HG03159 (cell line): ENCODE data around the gene WDR86.

ENCODE experiments used
- ATAC-seq: cut with Tn5 transposase; IDR thresholded peaks from one replicate; pipeline ENCODE4 v1.9.1; 2021; ENCODE audit warnings: mild to moderate bottlenecking, moderate library complexity; ENCODE audit not compliant: unreplicated experiment

Gene WDR86, protein sequence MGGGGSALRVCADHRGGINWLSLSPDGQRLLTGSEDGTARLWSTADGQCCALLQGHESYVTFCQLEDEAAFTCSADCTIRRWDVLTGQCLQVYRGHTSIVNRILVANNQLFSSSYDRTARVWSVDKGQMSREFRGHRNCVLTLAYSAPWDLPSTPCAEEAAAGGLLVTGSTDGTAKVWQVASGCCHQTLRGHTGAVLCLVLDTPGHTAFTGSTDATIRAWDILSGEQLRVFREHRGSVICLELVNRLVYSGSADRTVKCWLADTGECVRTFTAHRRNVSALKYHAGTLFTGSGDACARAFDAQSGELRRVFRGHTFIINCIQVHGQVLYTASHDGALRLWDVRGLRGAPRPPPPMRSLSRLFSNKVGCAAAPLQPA

DNA sequence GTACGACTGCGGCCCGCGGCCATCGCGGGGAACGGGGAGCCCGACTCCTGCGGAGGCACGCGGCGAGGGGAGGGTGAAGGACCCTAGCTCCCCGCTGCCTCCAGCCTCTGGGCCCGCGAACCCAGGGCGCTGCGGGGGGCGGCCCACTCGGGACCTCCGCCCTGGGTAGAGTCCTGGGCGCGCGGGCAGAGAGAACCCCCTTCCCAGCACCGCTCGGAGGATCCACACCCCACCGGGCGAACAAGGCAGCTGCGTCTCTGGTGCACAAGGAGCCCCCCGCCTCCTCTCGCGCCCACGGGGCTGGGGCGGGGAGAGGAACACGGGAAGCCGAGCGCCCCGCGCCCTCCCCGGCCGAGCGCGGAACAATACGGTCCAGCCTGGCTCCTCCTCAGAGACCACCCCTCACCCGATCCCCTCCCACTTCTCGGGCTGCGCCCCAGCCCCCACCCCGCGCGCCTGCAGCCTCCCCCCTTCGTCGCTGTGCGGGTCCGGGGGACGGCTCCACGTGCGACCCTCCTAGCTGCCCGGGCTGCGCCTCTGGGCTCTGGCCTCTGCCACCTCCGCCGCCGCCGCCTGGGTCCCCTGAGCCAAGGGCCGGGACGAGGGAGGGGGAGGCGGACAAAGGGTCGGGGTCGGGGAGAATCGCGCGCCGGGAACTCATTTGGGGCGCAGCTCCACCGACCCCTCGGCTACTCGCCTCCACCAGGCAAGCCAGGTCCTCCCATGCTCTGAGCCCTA is at the start of gene WDR86:
Gene WDR86 (minus strand): TSS at position 372 of the 738 bp plus-strand sequence. CDS start 449 bp downstream, outside the sequence.
- ATAC-seq, result no peak

DNA sequence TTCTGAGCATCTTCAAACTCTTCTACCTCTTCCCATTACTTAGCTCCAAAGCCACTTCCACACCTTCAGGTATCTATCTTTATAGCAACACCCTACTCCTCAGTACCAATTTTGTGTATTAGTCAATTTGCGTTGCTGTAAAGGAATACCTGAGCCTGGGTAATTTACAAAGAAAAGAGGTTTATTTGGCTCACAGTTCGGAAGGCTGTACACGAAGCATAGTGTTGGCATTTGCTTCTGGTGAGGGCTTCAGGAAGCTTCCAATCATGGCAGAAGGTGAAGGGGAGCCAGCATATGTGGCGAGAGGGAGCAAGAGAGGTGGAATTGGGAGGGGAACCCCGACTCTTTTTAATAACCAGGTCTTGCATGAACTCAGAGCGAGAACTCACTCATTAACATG is 47.7 kb upstream of the WDR86 start:
- no peak for ATAC-seq

DNA sequence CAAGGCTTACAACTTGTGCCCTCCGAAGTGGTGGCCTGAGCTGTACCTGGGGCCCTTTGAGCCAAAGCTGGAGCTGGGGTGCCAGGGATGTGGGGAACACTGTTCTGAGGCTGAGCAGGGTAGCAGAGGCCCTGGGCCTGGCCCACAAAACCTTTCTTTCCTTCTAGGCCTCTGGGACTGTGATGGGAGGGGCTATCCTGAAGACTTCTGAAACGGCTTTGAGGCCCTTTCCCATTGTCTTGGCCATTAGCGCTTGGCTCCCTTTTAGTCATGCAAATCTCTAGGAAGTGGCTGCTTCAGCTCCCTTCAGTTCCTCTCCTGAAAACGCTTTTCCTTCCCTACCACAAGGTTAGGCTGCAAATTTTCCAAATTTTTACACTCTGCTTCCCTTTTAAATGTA is 46.9 kb upstream of the WDR86 start:
- ATAC-seq, result no peak

DNA sequence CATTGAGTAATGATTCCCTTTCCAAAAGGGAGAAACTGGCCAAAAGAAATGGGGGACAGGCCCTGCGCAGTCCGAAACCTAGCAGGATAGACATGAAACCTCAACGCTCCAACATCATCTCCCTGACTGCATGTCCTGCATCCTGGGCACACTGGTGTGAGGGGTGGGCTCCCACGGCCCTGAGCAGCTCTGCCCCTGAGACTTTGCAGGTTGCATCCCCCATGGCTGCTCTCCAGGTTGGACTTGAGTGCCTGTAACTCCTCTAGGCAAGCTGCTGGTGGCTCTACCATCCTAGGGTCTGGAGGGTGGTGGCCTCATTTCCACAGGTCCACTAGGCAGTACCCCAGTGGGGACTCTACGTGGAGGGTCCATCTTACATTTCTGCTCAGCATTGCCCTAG is 46.4 kb upstream of the WDR86 start:
- no peak for ATAC-seq

DNA sequence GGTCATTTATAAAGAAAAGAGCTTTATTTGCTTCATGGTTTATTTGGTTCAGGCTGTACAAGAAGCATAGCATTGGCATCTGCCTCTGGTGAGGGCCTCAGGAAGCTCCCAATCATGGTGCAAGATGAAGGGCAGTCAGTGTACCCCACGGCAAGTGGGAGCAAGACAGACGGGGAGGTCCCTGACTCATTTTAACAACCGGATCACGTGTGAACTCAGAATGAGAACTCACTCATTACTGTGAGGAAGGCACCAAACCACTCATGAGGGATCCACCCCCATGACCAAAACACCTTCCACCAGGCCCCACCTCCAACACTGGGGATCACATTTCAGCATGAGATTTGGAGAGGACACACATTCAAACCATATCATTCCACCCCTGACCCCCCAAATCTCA is 45.9 kb upstream of the WDR86 start:
- ATAC-seq, result no peak

DNA sequence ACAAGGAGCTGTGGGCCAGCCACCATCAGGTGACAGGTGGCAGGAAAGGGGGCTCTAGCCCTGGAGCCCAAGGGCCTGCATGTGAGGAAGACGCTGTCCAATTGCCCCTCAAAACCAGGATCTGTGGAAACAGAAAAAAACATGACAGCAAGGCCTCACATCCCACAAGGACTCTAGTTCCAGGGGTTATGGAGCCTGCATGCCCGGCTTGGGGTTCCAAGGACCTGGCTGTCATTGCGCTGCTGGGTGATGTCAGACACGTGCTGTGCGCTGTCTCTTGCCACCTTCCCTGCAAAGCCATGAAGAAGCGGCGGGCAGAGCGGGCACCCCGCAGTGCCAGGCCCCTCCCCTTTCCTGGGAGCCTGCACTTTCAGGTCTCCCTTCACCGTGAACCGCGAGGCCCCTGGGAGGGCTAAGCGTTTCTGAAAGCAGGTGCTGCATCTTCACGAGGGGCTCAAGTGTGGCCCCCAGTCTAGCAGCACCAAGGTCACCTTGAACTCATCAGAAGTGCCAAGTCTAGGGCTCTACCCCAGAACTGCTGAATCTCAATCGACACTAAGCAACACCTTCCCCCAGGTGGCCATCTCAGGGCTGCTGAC is 45.2 kb upstream of the WDR86 start:
- ATAC-seq, result no peak

DNA sequence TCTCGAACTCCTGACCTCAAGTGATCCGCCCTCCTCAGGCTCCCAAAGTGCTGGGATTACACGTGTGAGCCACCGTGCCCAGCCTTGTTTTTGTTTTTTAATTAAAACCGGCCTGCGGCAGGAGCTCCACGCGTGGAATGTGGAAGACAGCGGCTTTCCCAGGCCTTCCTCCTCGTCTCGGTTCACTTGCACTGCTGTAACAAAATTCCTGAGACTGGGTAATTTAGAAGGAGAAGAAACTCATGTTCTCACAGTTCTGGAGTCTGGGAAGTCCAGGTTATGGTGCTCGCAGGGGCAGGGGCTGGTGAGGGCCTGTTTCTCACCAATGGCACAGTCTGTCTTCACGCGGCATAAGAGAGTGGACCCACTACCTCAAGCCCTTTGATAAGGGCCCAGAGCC is 44.5 kb upstream of the WDR86 start:
- ATAC-seq, result no peak

DNA sequence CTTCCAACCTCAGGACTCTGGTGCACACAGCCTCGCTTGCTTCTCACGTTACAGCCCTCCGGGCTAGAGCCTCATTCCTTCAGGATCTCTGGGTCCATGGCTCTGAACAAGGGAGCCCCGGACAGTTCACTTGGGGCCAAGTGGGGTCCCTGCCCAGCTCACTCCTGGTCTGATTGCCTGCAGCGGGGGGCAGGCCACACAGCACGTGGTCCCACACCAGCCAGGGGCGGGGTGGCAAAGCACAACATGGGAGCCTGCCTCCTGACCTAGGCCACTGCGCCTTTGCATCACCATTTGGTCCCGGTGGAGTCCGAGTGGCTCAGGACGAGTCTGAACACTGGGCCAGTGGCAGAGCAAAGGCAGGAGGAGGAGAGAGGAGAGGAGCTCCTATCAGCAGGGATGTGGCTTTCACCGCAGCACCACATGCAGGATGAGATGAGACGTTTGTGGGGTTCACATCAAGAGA is 43.5 kb upstream of the WDR86 start:
- ATAC-seq, result no peak

DNA sequence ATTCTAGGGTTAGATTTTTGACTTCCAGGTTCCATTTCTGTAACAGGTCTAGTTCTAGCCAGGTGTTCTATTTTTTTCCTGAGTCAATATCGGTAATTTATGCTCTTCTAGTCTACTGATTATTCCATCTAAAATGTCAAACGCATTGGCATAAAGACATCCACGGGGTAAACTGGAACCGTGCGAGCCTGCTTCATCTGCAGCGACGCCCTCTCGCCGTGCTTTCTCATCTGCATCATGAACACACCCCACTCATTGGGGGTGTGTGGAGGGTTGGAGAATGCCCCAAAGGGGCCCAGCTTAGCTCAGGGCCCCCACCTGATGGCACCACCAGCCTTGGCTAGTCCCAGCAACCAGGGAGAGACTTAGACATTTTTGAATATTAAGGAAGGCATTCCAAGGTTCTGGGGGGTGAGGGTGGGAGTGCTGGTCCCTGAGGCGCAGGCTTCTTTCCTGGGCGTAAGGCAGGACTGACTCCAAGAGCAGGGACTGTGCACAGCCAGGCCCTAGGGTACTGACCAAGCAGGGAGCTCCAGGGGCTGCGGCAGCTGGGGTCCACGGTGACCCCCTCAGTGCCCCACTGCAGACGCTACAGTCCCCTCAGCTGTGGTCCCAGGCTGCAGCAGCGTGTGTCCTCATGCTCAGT is 43.0 kb upstream of the WDR86 start:
- ATAC-seq, result no peak

DNA sequence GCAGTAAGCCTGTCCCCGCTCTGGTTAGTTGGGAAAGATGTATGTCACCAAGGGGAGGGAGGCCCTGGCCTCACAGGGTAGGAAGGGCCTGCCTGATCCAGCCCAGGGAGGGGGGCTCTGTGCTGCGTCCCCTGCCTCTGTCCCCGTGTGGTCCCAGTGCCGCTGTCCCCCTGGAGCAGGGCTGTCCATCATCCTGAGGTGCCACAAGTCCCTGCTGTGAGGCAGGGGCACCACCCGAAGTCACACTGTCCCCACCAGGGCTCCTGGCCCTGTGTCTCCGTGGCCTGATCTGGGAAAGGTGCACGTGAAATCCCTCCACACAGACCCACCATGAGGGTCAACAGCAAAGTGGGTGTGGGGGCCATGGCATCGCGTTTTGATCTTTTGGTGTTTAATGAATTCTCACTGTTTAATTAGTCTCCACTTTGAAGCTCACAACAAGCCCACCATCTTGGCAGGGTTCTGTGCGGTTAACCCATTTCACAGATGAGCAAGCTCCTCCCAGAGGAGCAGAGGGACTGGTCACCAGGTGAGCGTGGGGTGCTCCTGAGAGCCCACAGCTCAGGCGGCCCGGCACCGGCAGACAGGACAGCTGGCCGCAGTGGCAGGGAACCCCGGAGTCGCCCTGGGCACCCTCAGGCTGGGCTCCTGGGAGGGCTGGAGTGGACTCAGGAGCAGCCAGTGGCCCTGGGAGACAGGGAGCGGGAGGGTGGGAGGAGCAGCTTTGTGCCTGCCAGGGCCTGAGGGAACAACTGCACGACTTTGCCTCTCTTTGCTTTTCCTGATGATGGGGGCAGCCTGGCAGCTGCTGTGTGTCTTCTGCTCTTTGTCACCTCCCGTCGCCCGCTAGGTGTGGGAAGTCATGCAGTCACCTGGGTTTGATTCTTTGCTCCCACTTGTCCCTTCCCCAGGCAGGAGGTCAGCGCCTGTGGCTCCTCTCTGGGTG is 42.1 kb upstream of the WDR86 start:
- no peak for ATAC-seq

DNA sequence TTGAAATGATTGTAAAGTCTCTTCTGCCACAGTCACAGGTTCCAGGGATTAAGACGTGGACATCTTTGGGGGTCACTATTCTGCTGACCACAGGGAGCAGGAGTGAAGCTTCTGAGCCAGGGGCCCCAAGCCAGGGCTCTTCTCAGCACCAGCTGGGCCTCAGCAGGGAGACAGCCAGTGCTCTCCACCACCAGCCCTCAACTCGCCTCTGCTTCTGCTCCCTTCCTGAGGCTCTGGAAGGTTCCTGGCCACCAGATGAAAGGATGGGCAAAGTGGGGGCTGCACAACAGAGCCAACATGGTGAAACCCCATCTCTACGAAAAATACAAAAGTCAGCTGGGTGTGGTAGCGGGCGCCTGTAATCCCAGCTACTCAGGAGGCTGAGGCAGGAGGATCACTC is 41.3 kb upstream of the WDR86 start:
- no peak for ATAC-seq

DNA sequence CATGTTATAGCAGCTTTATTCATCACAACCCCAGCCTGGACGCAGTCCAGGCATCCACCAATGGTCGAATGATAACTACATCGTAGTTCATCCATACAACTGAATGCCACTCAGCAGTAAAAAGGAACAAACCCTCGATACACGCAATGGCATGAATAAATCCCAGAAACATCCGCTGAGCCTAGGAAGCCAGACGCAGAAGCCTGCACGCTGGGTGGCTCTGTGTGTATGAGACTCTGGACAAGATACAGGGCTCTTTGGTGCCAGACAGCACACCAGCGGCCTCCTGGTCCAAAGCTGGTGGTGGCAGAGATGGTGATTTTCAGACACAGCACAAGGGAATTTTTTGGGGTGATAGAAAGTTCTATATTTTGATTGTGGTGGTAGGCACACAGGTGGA is 40.2 kb upstream of the WDR86 start:
- no peak for ATAC-seq

DNA sequence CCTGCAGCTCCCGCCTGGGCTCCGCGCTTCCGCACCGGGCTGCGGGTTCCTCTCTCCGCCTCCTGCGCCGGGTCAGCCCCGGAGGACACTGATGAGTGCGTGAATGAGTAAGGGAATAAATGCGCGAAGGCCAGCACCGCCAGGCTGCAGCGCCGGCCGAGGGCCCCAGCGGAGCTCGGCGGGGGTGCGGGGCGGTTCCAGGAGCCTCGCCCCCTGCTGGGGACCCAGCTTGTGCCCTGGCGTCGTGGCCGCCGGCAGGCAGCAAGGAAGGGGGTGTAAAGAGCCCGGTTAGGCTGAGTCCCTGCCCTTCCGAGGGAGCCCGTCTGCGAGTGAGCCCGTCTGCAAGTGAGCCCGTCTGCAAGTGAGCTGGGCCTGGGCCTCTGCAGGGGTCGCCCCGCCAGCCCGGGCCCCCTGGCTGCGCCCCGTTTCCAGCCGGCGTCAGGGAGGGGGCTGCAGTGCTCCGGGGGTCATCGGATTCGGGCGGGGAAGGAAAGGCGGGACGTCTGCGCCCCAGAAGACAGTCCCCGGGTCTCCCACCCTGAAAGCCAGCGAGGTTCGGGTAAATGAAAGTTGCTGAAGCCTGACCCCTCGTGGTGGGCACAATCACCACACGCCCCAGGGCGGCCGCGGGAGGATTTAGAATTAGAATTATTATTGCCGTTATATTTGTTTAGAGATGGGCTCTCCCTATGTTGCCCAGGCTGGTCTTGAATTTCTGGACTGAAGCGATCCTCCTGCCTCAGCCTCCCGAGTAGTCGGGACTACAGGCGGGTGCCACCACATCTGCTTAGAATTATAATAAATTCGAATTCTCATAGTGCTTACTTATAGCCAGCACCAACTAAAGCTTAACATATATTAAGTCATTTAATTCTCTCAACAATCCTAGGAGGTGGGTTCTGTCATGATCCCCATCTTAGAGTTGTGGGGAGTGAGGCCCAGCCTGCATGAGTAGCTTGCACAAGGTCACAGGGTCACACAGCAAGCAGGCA is 38.7 kb upstream of the WDR86 start:
- ATAC-seq, result peak; percentile 70

DNA sequence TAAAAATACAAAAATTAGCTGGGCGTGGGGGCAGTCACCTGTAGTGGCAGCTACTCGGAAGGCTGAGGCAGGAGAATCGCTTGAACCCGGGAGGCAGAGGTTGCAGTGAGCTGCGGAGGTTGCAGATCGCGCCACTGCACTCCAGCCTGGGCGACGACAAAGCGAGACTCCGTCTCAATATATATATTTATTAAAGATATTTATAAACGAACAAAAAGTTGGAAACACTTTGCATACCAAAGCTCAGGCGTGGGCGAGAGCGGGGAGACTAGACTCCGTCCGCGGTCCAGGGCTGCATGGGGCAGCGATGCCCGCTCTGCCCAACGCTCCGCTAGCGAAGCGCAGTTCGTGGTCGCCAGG is 38.0 kb upstream of the WDR86 start:
- ATAC-seq, result no peak

DNA sequence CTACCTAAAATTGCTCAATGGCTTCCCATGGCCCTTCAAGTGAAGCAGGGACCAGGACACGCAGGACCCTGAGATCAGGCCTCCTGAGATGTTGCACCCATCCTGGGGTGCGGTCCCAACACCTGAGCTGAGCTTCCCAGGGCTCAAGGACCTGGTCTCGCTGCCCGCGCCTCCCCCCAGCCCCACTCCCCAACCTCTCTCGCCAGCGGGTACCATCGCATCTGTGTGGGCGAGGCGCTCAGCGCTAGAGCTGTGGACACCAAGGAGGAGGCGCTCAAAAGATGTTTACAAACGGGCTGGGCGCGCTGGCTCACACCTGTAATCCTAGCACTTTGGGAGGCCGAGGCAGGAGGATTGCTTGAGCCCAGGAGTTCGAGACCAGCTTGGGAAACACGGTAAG is 37.5 kb upstream of the WDR86 start:
- no peak for ATAC-seq

DNA sequence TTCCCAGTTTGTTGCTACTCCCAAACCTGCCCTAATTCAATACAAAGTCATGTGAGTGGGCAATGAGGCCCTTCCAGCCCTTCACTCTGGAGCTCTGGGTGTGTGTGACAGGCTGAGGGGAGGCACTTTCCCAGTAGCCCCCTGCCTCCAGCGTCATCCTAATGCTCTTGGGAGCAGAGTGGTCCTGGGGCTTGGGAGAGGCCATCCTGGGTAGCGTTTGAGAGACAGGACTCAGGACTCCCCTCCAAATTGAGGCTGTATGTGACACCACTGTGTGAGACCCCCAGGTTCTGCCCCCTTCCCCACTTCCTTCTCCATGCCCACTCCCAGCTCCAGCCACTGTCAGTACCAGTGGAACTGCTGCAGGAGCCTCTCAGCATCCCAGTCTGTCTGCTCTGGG is 36.6 kb upstream of the WDR86 start:
- ATAC-seq, result no peak

DNA sequence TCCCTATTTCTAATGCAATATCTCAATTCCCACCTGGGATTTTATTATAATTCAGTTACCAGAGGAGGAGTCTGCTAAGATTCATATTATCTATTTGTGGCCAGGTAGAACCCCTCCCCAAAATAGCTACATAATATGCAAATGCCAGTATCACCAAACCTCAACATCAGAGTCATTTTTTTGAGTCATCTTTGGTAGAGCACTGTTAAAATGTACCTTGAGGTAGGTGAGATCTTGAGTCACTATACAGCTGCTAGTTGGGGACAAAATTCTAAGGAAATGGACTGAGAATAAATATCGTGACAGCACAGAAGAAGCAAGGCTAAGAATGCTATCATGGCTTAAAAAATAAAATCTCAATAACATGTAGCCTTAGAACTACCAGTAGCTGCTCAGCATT is 34.8 kb upstream of the WDR86 start:
- no peak for ATAC-seq

DNA sequence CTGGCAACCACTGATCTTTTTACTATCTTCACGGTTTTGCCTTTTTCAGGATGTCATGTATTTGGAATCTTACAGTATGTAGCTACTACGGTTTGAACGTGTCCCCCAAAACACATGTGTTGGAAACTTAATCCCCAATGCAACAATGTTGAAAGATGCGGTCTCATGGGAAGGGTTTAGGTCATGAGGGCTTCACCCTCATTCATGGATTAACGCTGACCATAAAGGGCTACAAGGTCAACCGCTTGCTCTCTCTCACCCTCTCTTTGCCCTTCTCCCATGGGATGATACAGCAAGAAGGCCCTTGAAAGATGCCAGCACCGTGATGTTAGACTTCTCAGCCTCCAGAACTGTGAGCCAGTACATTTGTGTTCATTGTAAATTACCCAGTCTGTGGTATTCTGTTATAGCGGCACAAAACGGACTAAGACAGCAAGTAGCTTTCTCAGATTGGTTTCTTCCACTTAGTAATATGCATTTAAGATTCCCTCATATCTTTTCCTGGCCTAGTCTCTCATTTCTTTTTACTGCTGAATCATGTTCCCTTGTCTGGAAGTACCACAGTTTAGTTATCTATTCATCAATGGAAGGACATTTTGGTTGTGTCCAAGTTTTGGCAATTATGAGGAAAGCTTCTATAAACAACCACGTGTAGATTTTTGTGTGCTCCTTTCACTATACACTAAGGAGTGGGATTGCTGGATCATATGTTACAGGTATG is 33.1 kb upstream of the WDR86 start:
- no peak for ATAC-seq
